HepG2 (cell line): ENCODE measurements around the gene RBBP8NL. TPM values are rescaled to one million over a fixed set of nuclear protein-coding genes. Genes with fewer than 3 reads are reported as not detected.

ENCODE experiments used
- FOXA1 ChIP-seq, 2 experiments: fragments of 450-650 bp in 1 of 2; sonication (generic) in 1 of 2; formaldehyde crosslinking in 1 of 2; IDR thresholded peaks; 2 replicates each; pipeline versions ENCODE4 v1.4.0 to v1.6.1; 2016 to 2020; ENCODE audit warnings: missing genetic modification reagents in 1 of 2
- HDAC1 ChIP-seq: sonication (generic); formaldehyde crosslinking; IDR thresholded peaks from 2 replicates; pipeline ENCODE4 v1.5.1; 2020; ENCODE audit warnings: mild to moderate bottlenecking, missing genetic modification reagents
- NFYC ChIP-seq: IDR thresholded peaks from 2 replicates; pipeline ENCODE4 v1.6.1; 2016; ENCODE audit warnings: missing genetic modification reagents, missing compliant biosample characterization
- ONECUT2 ChIP-seq: sonication (generic); formaldehyde crosslinking; IDR thresholded peaks from 2 replicates; pipeline ENCODE4 v1.4.0; 2020; ENCODE audit warnings: missing genetic modification reagents
- PITX1 ChIP-seq: sonication (generic); formaldehyde crosslinking; IDR thresholded peaks from 2 replicates; pipeline ENCODE4 v1.5.1; 2020; ENCODE audit warnings: mild to moderate bottlenecking, missing genetic modification reagents
- POLR2AphosphoS5 ChIP-seq: IDR thresholded peaks from 2 replicates; pipeline ENCODE4 v1.6.1; 2012; ENCODE audit warnings: low read depth, low read length
- SP1 ChIP-seq, 2 experiments: fragments of 450-650 bp in 1 of 2; sonication (generic) in 1 of 2; formaldehyde crosslinking in 1 of 2; IDR thresholded peaks; 2 replicates each; pipeline versions ENCODE4 v1.4.0 to v1.6.1; 2016 to 2020; ENCODE audit warnings: missing genetic modification reagents in 1 of 2
- TARDBP ChIP-seq: sonication (generic); formaldehyde crosslinking; IDR thresholded peaks from 2 replicates; pipeline ENCODE4 v1.8.0; 2022; ENCODE audit warnings: mild to moderate bottlenecking, missing genetic modification reagents
- TBX2 ChIP-seq: sonication (generic); formaldehyde crosslinking; IDR thresholded peaks from 2 replicates; pipeline ENCODE4 v1.5.0; 2020; ENCODE audit warnings: missing genetic modification reagents, mild to moderate bottlenecking, borderline replicate concordance
- ZBTB33 ChIP-seq: sonication (generic); formaldehyde crosslinking; IDR thresholded peaks from 2 replicates; pipeline ENCODE4 v1.4.0; 2020; ENCODE audit warnings: missing genetic modification reagents
- ZNF546 ChIP-seq: sonication (generic); formaldehyde crosslinking; conservative IDR thresholded peaks from 2 replicates; pipeline ENCODE4 v1.8.1; 2023; ENCODE audit warnings: mild to moderate bottlenecking, missing genetic modification reagents
- ZNF552 ChIP-seq: sonication (generic); formaldehyde crosslinking; IDR thresholded peaks from 2 replicates; pipeline ENCODE4 v1.9.0; 2022; ENCODE audit warnings: missing genetic modification reagents, mild to moderate bottlenecking, borderline replicate concordance
- ZNF572 ChIP-seq: sonication (generic); formaldehyde crosslinking; IDR thresholded peaks from 2 replicates; pipeline ENCODE4 v1.5.1; 2020; ENCODE audit warnings: mild to moderate bottlenecking, missing genetic modification reagents
- ZNF614 ChIP-seq: IDR thresholded peaks from 2 replicates; pipeline ENCODE4 v1.6.1; 2018; ENCODE audit warnings: missing biosample characterization, missing genetic modification reagents, inconsistent platforms, borderline replicate concordance
- ZNF619 ChIP-seq: sonication (generic); formaldehyde crosslinking; IDR thresholded peaks from 2 replicates; pipeline ENCODE4 v1.4.0; 2020; ENCODE audit warnings: mild to moderate bottlenecking, missing genetic modification reagents
- ZNF687 ChIP-seq: sonication (generic); formaldehyde crosslinking; IDR thresholded peaks from 2 replicates; pipeline ENCODE4 v1.5.1; 2020; ENCODE audit warnings: mild to moderate bottlenecking, missing genetic modification reagents, moderate library complexity
- polyA plus RNA-seq, 8 experiments: library from polyadenylated mRNA; depleted of rRNA in 3 of 8; stranded (reverse) in 7 of 8; unstranded in 1 of 8; fragments of >200 nt; fragmentation: Illumina TruSeq in 4 of 8; extraction: Trizol in 4 of 8; gene quantifications; 2 replicates each; pipeline versions ENCODE4 v1.2.1 to v1.2.3, GENCODE V29; 2011 to 2016; ENCODE audit warnings: low read depth in 4 of 8, missing spikeins in 1 of 8, mixed read lengths in 1 of 8; ENCODE audit not compliant: insufficient read depth in 1 of 8
- total RNA-seq, 5 experiments: library from RNA; depleted of rRNA; stranded (reverse); fragments of >200 nt; fragmentation: Illumina TruSeq; extraction: Trizol; gene quantifications; 2 replicates each; pipeline ENCODE4 v1.2.3, GENCODE V29; 2016; ENCODE audit warnings: low read depth in 1 of 5
- TF ChIP-seq, protein P1 (sequence below): sonication (generic); formaldehyde crosslinking; IDR thresholded peaks from 2 replicates; pipeline ENCODE4 v1.4.0; 2020; ENCODE audit warnings: mild to moderate bottlenecking, missing genetic modification reagents

RBBP8NL gene
- total and polyA plus RNA-seq, 2 of the 13 experiments (the other 11 are each of a cell fraction or from before 2014, with no cell fraction given) = 0.69 to 0.86 TPM

- TF ChIP-seq ZNF687 = peak; percentile 62
- 0 out of 2 replicates have a peak, but pooled peaks have one; percentile 71 for TF ChIP-seq ZNF572
- no peak; the same call in 1 of the 2 replicates for TF ChIP-seq ZNF546 (CRISPR knock-in tag)
- TF ChIP-seq POLR2AphosphoS5 = no peak
- TF ChIP-seq SP1 (IDR thresholded peaks at IDR 0.05) = peak; percentile 9; the same call in 1 of the 2 replicates
- no peak for TF ChIP-seq SP1 (CRISPR knock-in tag; IDR thresholded peaks at IDR 0.05)
- TF ChIP-seq ZNF614 = no peak
- no peak for TF ChIP-seq FOXA1 (IDR thresholded peaks at IDR 0.05)
- peak; percentile 60; the same call in 1 of the 2 replicates for TF ChIP-seq FOXA1 (CRISPR knock-in tag; IDR thresholded peaks at IDR 0.05)
- no peak for TF ChIP-seq ONECUT2 (CRISPR knock-in tag)
- 0 out of 2 replicates have a peak, but pooled peaks have one; percentile 16 for TF ChIP-seq ZNF552 (CRISPR knock-in tag)
- peak; percentile 22; the same call in 1 of the 2 replicates for TF ChIP-seq NFYC (CRISPR knock-in tag)
- peak; percentile 65; the same call in 1 of the 2 replicates for TF ChIP-seq TBX2
- TF ChIP-seq PITX1 (CRISPR knock-in tag) = peak; percentile 4; the same call in 1 of the 2 replicates
- no peak for TF ChIP-seq HDAC1 (CRISPR knock-in tag)
- TF ChIP-seq TARDBP (CRISPR knock-in tag) = no peak
- peak; percentile 49; the same call in 1 of the 2 replicates for TF ChIP-seq ZNF619 (CRISPR knock-in tag)
- peak; percentile 26; the same call in 1 of the 2 replicates for TF ChIP-seq ZBTB33 (CRISPR knock-in tag)
- TF ChIP-seq, protein P1, sequence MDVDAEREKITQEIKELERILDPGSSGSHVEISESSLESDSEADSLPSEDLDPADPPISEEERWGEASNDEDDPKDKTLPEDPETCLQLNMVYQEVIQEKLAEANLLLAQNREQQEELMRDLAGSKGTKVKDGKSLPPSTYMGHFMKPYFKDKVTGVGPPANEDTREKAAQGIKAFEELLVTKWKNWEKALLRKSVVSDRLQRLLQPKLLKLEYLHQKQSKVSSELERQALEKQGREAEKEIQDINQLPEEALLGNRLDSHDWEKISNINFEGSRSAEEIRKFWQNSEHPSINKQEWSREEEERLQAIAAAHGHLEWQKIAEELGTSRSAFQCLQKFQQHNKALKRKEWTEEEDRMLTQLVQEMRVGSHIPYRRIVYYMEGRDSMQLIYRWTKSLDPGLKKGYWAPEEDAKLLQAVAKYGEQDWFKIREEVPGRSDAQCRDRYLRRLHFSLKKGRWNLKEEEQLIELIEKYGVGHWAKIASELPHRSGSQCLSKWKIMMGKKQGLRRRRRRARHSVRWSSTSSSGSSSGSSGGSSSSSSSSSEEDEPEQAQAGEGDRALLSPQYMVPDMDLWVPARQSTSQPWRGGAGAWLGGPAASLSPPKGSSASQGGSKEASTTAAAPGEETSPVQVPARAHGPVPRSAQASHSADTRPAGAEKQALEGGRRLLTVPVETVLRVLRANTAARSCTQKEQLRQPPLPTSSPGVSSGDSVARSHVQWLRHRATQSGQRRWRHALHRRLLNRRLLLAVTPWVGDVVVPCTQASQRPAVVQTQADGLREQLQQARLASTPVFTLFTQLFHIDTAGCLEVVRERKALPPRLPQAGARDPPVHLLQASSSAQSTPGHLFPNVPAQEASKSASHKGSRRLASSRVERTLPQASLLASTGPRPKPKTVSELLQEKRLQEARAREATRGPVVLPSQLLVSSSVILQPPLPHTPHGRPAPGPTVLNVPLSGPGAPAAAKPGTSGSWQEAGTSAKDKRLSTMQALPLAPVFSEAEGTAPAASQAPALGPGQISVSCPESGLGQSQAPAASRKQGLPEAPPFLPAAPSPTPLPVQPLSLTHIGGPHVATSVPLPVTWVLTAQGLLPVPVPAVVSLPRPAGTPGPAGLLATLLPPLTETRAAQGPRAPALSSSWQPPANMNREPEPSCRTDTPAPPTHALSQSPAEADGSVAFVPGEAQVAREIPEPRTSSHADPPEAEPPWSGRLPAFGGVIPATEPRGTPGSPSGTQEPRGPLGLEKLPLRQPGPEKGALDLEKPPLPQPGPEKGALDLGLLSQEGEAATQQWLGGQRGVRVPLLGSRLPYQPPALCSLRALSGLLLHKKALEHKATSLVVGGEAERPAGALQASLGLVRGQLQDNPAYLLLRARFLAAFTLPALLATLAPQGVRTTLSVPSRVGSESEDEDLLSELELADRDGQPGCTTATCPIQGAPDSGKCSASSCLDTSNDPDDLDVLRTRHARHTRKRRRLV = no peak
These were observed 52.8 kb downstream of the RBBP8NL start (continued) for GRCh38 chr20:62374331-62375152.
